ENCODE measurements around the gene NTN3. TPM values are rescaled to one million over a fixed set of nuclear protein-coding genes. Genes with fewer than 3 reads are reported as not detected.

The NTN3 gene
- total RNA-seq (under 1 TPM in 1 of 2 donors, not detected in 1; 0.42 TPM), polyA plus RNA-seq (not detected)
- long read RNA-seq, donor 1 = 0 reads
- long read RNA-seq, donor 2, partial matches to known transcripts = 0 of 1 reads
- long read RNA-seq, donor 2, other reads (novel, unspliced or antisense) = 1 of 1 reads

- Histone ChIP-seq H3K9me3 (ENCODE audit: control insufficient read depth, low read length) (no peaks in the 10 kb centered on the region), H3K27me3 (ENCODE audit: control insufficient read depth in 1 of 2, insufficient read depth in 2 of 2, low read length in 1 of 2) (no peaks in the 10 kb centered on the region), H3K27ac (ENCODE audit: low read depth in 1 of 2, low read length in 2 of 2) (no peak within 1 kb of the TSS), H3K4me1 (ENCODE audit: control insufficient read depth in 1 of 2, insufficient read depth in 2 of 2, low read length in 2 of 2) (no peaks in the 10 kb centered on the region), H3K4me3 (ENCODE audit: low read length in 2 of 2) (no peak within 1 kb of the TSS), H3K36me3 (ENCODE audit: control insufficient read depth in 1 of 2, insufficient read depth in 2 of 2, low read length in 1 of 2) (no peaks in the 10 kb centered on the region)
- ATAC-seq (ENCODE audit: low FRiP score) (no peak), DNase-seq (no peak)
- 0 to 1% methylated on average over 27 to 59 of the region's 59 CpGs for WGBS, 2 donors
- intact Hi-C loops (cut with DNase I) = no loop called here
These were observed at the start of gene NTN3 for GRCh38 chr16:2471016-2471652. NTN3 (plus strand) TSS chr16:2471297; CDS start chr16:2471702, 405 bp downstream.

- Histone ChIP-seq H3K36me3 (ENCODE audit: control insufficient read depth in 1 of 2, insufficient read depth in 2 of 2, low read length in 1 of 2) (no peaks in the 10 kb centered on the region), H3K27me3 (ENCODE audit: control insufficient read depth in 1 of 2, insufficient read depth in 2 of 2, low read length in 1 of 2) (no peaks in the 10 kb centered on the region), H3K27ac (ENCODE audit: low read depth in 1 of 2, low read length in 2 of 2) (no peak overlapping the region), H3K4me1 (ENCODE audit: control insufficient read depth in 1 of 2, insufficient read depth in 2 of 2, low read length in 2 of 2) (no peaks in the 10 kb centered on the region), H3K4me3 (ENCODE audit: low read length in 2 of 2) (no peak overlapping the region), H3K9me3 (ENCODE audit: control insufficient read depth, low read length) (no peaks in the 10 kb centered on the region)
- no peak for ATAC-seq (ENCODE audit: low FRiP score)
- WGBS, 2 donors = 78 to 80% methylated on average over 7 of the region's 7 CpGs
- intact Hi-C loops (cut with DNase I) = no loop called here
- no peak for DNase-seq
These were observed 48.8 kb upstream of the NTN3 start for GRCh38 chr16:2422123-2422867.

- Histone ChIP-seq H3K27ac (ENCODE audit: low read depth in 1 of 2, low read length in 2 of 2) (no peak overlapping the region), H3K4me3 (ENCODE audit: low read length in 2 of 2) (no peak overlapping the region), H3K9me3 (ENCODE audit: control insufficient read depth, low read length) (no peaks in the 10 kb centered on the region), H3K27me3 (ENCODE audit: control insufficient read depth in 1 of 2, insufficient read depth in 2 of 2, low read length in 1 of 2) (no peaks in the 10 kb centered on the region), H3K36me3 (ENCODE audit: control insufficient read depth in 1 of 2, insufficient read depth in 2 of 2, low read length in 1 of 2) (no peaks in the 10 kb centered on the region), H3K4me1 (ENCODE audit: control insufficient read depth in 1 of 2, insufficient read depth in 2 of 2, low read length in 2 of 2) (no peaks in the 10 kb centered on the region)
- DNase-seq (no peak), ATAC-seq (ENCODE audit: low FRiP score) (no peak)
- intact Hi-C loops (cut with DNase I) = loop anchor here in 1 of 2 donors (5.0 kb wide), 1 partner anchor 78 kb away; no protein-coding TSS in a partner anchor
- WGBS, 2 donors = 91 to 93% methylated on average over 25 of the region's 25 CpGs
These were observed 46.8 kb upstream of the NTN3 start for GRCh38 chr16:2424061-2425007.

GRCh38 chr16:2425008-2425518 lies 46.0 kb upstream of the NTN3 start:
- Histone ChIP-seq H3K36me3 (ENCODE audit: control insufficient read depth in 1 of 2, insufficient read depth in 2 of 2, low read length in 1 of 2) (no peaks in the 10 kb centered on the region), H3K27ac (ENCODE audit: low read depth in 1 of 2, low read length in 2 of 2) (no peak overlapping the region), H3K27me3 (ENCODE audit: control insufficient read depth in 1 of 2, insufficient read depth in 2 of 2, low read length in 1 of 2) (no peaks in the 10 kb centered on the region), H3K9me3 (ENCODE audit: control insufficient read depth, low read length) (no peaks in the 10 kb centered on the region), H3K4me1 (ENCODE audit: control insufficient read depth in 1 of 2, insufficient read depth in 2 of 2, low read length in 2 of 2) (no peaks in the 10 kb centered on the region), H3K4me3 (ENCODE audit: low read length in 2 of 2) (no peak overlapping the region)
- WGBS, 2 donors = 87% methylated on average over 9 of the region's 9 CpGs
- ATAC-seq (ENCODE audit: low FRiP score) (no peak), DNase-seq (no peak)
- intact Hi-C loops (cut with DNase I) = loop anchor here in 1 of 2 donors (5.0 kb wide), 1 partner anchor 77 kb away; no protein-coding TSS in a partner anchor

- H3K27me3 ChIP-seq (ENCODE audit: control insufficient read depth in 1 of 2, insufficient read depth in 2 of 2, low read length in 1 of 2) = no peaks in the 10 kb centered on the region
- no peak overlapping the region for H3K4me3 ChIP-seq (ENCODE audit: low read length in 2 of 2)
- WGBS, 2 donors = 95% methylated on average over 13 of the region's 13 CpGs
- ATAC-seq (ENCODE audit: low FRiP score) (no peak), DNase-seq (no peak)
- H3K27ac ChIP-seq (ENCODE audit: low read depth in 1 of 2, low read length in 2 of 2) = no peak overlapping the region
- no peaks in the 10 kb centered on the region for H3K9me3 ChIP-seq (ENCODE audit: control insufficient read depth, low read length)
- no peaks in the 10 kb centered on the region for H3K36me3 ChIP-seq (ENCODE audit: control insufficient read depth in 1 of 2, insufficient read depth in 2 of 2, low read length in 1 of 2)
- intact Hi-C loops (cut with DNase I) = loop anchor here in 1 of 2 donors (5.0 kb wide), 1 partner anchor 76 kb away; no protein-coding TSS in a partner anchor
- no peaks in the 10 kb centered on the region for H3K4me1 ChIP-seq (ENCODE audit: control insufficient read depth in 1 of 2, insufficient read depth in 2 of 2, low read length in 2 of 2)
These were observed 45.2 kb upstream of the NTN3 start for GRCh38 chr16:2425825-2426430.

GRCh38 chr16:2426941-2427361 lies 44.1 kb upstream of the NTN3 start:
- H3K9me3 ChIP-seq (ENCODE audit: control insufficient read depth, low read length) = no peaks in the 10 kb centered on the region
- ATAC-seq (ENCODE audit: low FRiP score) (no peak), DNase-seq (no peak)
- no peaks in the 10 kb centered on the region for H3K36me3 ChIP-seq (ENCODE audit: control insufficient read depth in 1 of 2, insufficient read depth in 2 of 2, low read length in 1 of 2)
- intact Hi-C loops (cut with DNase I) = loop anchor here in 1 of 2 donors (5.0 kb wide), 1 partner anchor 75 kb away; no protein-coding TSS in a partner anchor
- H3K4me3 ChIP-seq (ENCODE audit: low read length in 2 of 2) = no peak overlapping the region
- H3K4me1 ChIP-seq (ENCODE audit: control insufficient read depth in 1 of 2, insufficient read depth in 2 of 2, low read length in 2 of 2) = no peaks in the 10 kb centered on the region
- WGBS, 2 donors = 92 to 93% methylated on average over 6 of the region's 6 CpGs
- H3K27ac ChIP-seq (ENCODE audit: low read depth in 1 of 2, low read length in 2 of 2) = no peak overlapping the region
- no peaks in the 10 kb centered on the region for H3K27me3 ChIP-seq (ENCODE audit: control insufficient read depth in 1 of 2, insufficient read depth in 2 of 2, low read length in 1 of 2)

GRCh38 chr16:2427526-2427925 lies 43.6 kb upstream of the NTN3 start:
- intact Hi-C loops (cut with DNase I) = loop anchor here in 1 of 2 donors (5.0 kb wide), 1 partner anchor 75 kb away; no protein-coding TSS in a partner anchor
- no peaks in the 10 kb centered on the region for H3K36me3 ChIP-seq (ENCODE audit: control insufficient read depth in 1 of 2, insufficient read depth in 2 of 2, low read length in 1 of 2)
- DNase-seq (no peak), ATAC-seq (ENCODE audit: low FRiP score) (no peak)
- no peaks in the 10 kb centered on the region for H3K4me1 ChIP-seq (ENCODE audit: control insufficient read depth in 1 of 2, insufficient read depth in 2 of 2, low read length in 2 of 2)
- no peaks in the 10 kb centered on the region for H3K9me3 ChIP-seq (ENCODE audit: control insufficient read depth, low read length)
- no peak overlapping the region for H3K27ac ChIP-seq (ENCODE audit: low read depth in 1 of 2, low read length in 2 of 2)
- no peaks in the 10 kb centered on the region for H3K27me3 ChIP-seq (ENCODE audit: control insufficient read depth in 1 of 2, insufficient read depth in 2 of 2, low read length in 1 of 2)
- no peak overlapping the region for H3K4me3 ChIP-seq (ENCODE audit: low read length in 2 of 2)
- WGBS, 2 donors = 78 to 85% methylated on average over 4 of the region's 4 CpGs
